ENCODE data around the gene GSDMA. TPM values are rescaled to one million over a fixed set of nuclear protein-coding genes. Genes with fewer than 3 reads are reported as not detected.

GSDMA gene
- total and polyA plus RNA-seq, 9 of the 15 experiments (the other 6 are each of a cell fraction or from before 2014, with no cell fraction given): 0.04 to 0.13 (median 0.07) TPM; not detected in 2

GRCh38 chr17:40005520-40005919 lies 42.7 kb downstream of the GSDMA start (continued):
- TF ChIP-seq, protein P1, sequence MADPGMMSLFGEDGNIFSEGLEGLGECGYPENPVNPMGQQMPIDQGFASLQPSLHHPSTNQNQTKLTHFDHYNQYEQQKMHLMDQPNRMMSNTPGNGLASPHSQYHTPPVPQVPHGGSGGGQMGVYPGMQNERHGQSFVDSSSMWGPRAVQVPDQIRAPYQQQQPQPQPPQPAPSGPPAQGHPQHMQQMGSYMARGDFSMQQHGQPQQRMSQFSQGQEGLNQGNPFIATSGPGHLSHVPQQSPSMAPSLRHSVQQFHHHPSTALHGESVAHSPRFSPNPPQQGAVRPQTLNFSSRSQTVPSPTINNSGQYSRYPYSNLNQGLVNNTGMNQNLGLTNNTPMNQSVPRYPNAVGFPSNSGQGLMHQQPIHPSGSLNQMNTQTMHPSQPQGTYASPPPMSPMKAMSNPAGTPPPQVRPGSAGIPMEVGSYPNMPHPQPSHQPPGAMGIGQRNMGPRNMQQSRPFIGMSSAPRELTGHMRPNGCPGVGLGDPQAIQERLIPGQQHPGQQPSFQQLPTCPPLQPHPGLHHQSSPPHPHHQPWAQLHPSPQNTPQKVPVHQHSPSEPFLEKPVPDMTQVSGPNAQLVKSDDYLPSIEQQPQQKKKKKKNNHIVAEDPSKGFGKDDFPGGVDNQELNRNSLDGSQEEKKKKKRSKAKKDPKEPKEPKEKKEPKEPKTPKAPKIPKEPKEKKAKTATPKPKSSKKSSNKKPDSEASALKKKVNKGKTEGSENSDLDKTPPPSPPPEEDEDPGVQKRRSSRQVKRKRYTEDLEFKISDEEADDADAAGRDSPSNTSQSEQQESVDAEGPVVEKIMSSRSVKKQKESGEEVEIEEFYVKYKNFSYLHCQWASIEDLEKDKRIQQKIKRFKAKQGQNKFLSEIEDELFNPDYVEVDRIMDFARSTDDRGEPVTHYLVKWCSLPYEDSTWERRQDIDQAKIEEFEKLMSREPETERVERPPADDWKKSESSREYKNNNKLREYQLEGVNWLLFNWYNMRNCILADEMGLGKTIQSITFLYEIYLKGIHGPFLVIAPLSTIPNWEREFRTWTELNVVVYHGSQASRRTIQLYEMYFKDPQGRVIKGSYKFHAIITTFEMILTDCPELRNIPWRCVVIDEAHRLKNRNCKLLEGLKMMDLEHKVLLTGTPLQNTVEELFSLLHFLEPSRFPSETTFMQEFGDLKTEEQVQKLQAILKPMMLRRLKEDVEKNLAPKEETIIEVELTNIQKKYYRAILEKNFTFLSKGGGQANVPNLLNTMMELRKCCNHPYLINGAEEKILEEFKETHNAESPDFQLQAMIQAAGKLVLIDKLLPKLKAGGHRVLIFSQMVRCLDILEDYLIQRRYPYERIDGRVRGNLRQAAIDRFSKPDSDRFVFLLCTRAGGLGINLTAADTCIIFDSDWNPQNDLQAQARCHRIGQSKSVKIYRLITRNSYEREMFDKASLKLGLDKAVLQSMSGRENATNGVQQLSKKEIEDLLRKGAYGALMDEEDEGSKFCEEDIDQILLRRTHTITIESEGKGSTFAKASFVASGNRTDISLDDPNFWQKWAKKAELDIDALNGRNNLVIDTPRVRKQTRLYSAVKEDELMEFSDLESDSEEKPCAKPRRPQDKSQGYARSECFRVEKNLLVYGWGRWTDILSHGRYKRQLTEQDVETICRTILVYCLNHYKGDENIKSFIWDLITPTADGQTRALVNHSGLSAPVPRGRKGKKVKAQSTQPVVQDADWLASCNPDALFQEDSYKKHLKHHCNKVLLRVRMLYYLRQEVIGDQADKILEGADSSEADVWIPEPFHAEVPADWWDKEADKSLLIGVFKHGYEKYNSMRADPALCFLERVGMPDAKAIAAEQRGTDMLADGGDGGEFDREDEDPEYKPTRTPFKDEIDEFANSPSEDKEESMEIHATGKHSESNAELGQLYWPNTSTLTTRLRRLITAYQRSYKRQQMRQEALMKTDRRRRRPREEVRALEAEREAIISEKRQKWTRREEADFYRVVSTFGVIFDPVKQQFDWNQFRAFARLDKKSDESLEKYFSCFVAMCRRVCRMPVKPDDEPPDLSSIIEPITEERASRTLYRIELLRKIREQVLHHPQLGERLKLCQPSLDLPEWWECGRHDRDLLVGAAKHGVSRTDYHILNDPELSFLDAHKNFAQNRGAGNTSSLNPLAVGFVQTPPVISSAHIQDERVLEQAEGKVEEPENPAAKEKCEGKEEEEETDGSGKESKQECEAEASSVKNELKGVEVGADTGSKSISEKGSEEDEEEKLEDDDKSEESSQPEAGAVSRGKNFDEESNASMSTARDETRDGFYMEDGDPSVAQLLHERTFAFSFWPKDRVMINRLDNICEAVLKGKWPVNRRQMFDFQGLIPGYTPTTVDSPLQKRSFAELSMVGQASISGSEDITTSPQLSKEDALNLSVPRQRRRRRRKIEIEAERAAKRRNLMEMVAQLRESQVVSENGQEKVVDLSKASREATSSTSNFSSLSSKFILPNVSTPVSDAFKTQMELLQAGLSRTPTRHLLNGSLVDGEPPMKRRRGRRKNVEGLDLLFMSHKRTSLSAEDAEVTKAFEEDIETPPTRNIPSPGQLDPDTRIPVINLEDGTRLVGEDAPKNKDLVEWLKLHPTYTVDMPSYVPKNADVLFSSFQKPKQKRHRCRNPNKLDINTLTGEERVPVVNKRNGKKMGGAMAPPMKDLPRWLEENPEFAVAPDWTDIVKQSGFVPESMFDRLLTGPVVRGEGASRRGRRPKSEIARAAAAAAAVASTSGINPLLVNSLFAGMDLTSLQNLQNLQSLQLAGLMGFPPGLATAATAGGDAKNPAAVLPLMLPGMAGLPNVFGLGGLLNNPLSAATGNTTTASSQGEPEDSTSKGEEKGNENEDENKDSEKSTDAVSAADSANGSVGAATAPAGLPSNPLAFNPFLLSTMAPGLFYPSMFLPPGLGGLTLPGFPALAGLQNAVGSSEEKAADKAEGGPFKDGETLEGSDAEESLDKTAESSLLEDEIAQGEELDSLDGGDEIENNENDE (IDR thresholded peaks at IDR 0.05; ENCODE audit: low read depth, low read length): no peak
- TF ChIP-seq CREB1 (IDR thresholded peaks at IDR 0.05) (no peak), CREB1 (CRISPR knock-in tag; IDR thresholded peaks at IDR 0.05) (no peak), ARID2 (IDR thresholded peaks at IDR 0.05) (no peak), YY1 (IDR thresholded peaks at IDR 0.05; ENCODE audit: borderline replicate concordance in 1 of 3, control insufficient read depth in 1 of 3, extremely low read depth in 1 of 3, insufficient read depth in 3 of 3, insufficient read length in 1 of 3, insufficient replicate concordance in 2 of 3, low read depth in 1 of 3, low read length in 2 of 3) (peak in 1 of 3 experiments; percentile 38), BMI1 (IDR thresholded peaks at IDR 0.05; ENCODE audit: low read length) (no peak), RCOR1 (IDR thresholded peaks at IDR 0.05; ENCODE audit: borderline replicate concordance in 1 of 2, low read depth in 2 of 2, low read length in 2 of 2) (peak in 1 of 2 experiments; percentile 52; a peak in 1 of 4 replicates), ZNF57 (CRISPR knock-in tag; IDR thresholded peaks at IDR 0.05) (no peak), ARID1B (IDR thresholded peaks at IDR 0.05) (peak; percentile 85), STAT5B (CRISPR knock-in tag; IDR thresholded peaks at IDR 0.05) (no peak), U2AF1 (optimal IDR thresholded peaks at IDR 0.05; ENCODE audit: low read depth, low read length) (no peak), SMARCA4 (IDR thresholded peaks at IDR 0.05) (peak; percentile 70), TCF7 (IDR thresholded peaks at IDR 0.05; ENCODE audit: borderline replicate concordance) (no peak), ZNF507 (tag; conservative IDR thresholded peaks at IDR 0.05) (no peak), TCF3 (CRISPR knock-in tag; IDR thresholded peaks at IDR 0.05) (peak; percentile 81), ZNF282 (CRISPR knock-in tag; IDR thresholded peaks at IDR 0.05) (no peak), FOXM1 (IDR thresholded peaks at IDR 0.05; ENCODE audit: low read depth) (peak; percentile 10; the same call in 1 of the 2 replicates), FOXM1 (CRISPR knock-in tag; IDR thresholded peaks at IDR 0.05; ENCODE audit: low read depth) (no peak), MAZ (CRISPR knock-in tag; conservative IDR thresholded peaks at IDR 0.05 in 1 of 2, IDR thresholded peaks at IDR 0.05 in 1 of 2) (no peak)

Data from K562 (cell line).